Upper lobe of right lung (tissue), 1 donor: ENCODE measurements around the gene TMBIM1. TPM values are rescaled to one million over a fixed set of nuclear protein-coding genes. Genes with fewer than 3 reads are reported as not detected.

Experiments used
- ATAC-seq: fragments of 200-7000 bp; cut with Tn5 transposase; one replicate; pipeline ENCODE4 v1.9.1; 2020; ENCODE audit warnings: mild to moderate bottlenecking, moderate library complexity
- DNase-seq: peaks from one replicate; pipeline ENCODE4 v3.0.0-alpha.2; 2020
- H3K27ac ChIP-seq: fragments of 200-600 bp; one replicate; pipeline ENCODE4 v1.8.0; 2022
- H3K27me3 ChIP-seq: fragments of 200-600 bp; one replicate; pipeline ENCODE4 v1.8.0; 2022; ENCODE audit warnings: mild to moderate bottlenecking
- H3K36me3 ChIP-seq: fragments of 200-600 bp; one replicate; pipeline ENCODE4 v1.8.0; 2022
- H3K4me1 ChIP-seq: fragments of 200-600 bp; one replicate; pipeline ENCODE4 v1.8.0; 2022
- H3K4me3 ChIP-seq: fragments of 200-600 bp; one replicate; pipeline ENCODE4 v1.8.0; 2022; ENCODE audit warnings: mild to moderate bottlenecking
- H3K9me3 ChIP-seq: fragments of 200-600 bp; one replicate; pipeline ENCODE4 v1.8.0; 2022
- CTCF ChIP-seq: fragments of 200-600 bp; IDR thresholded peaks from one replicate; pipeline ENCODE4 v1.8.0; 2022; ENCODE audit warnings: antibody characterized with exemption
- intact Hi-C: fragments of 100-400 bp; cut with DNase I; formaldehyde crosslinking; loops from one replicate; pipeline ENCODE4 v1.11.0; 2022
- total RNA-seq: library from RNA; stranded (reverse); fragmentation: NEBNext Ultra II Directional; extraction: Animal tissue kit (Norgen Biotek cat#: 25700); gene quantifications from one replicate; pipeline ENCODE4 v1.2.1, GENCODE V29; 2021
- donor health status: DM: no; HTN: yes; CAD: no; lungs with severe emphysema.

TMBIM1 gene
- total RNA-seq, 1 donor from 2014 or later = 281 TPM

GRCh38 chr2:218307415-218308090, 15.2 kb upstream of the TMBIM1 start:
- intact Hi-C loops = loop anchor here (10.0 kb wide), 1 partner anchor 47 kb away; the partner anchor contains the start of gene CATIP
- Histone ChIP-seq H3K4me3 (no peak overlapping the region), H3K4me1 (no peaks in the 10 kb centered on the region), H3K36me3 (no peaks in the 10 kb centered on the region), H3K27me3 (no peaks in the 10 kb centered on the region), H3K9me3 (no peaks in the 10 kb centered on the region), H3K27ac (no peak overlapping the region)
- TF ChIP-seq CTCF = no peak
- no peak for DNase-seq
- ATAC-seq = no peak

GRCh38 chr2:218306184-218306920, 14.0 kb upstream of the TMBIM1 start:
- no peak for DNase-seq
- no peak for ATAC-seq
- no peaks in the 10 kb centered on the region for H3K27me3 ChIP-seq
- no peak overlapping the region for H3K27ac ChIP-seq
- H3K4me1 ChIP-seq = no peaks in the 10 kb centered on the region
- no peaks in the 10 kb centered on the region for H3K36me3 ChIP-seq
- no peaks in the 10 kb centered on the region for H3K9me3 ChIP-seq
- TF ChIP-seq CTCF = no peak
- H3K4me3 ChIP-seq = no peak overlapping the region
- intact Hi-C loops = loop anchor here (10.0 kb wide), 1 partner anchor 48 kb away; the partner anchor contains the start of gene CATIP

- no peaks in the 10 kb centered on the region for H3K4me1 ChIP-seq
- no peak for DNase-seq
- intact Hi-C loops = loop anchor here (10.0 kb wide), 1 partner anchor 49 kb away; the partner anchor contains the start of gene CATIP
These were observed 13.1 kb upstream of the TMBIM1 start for GRCh38 chr2:218305383-218305782.

GRCh38 chr2:218301176-218301819, 9.0 kb upstream of the TMBIM1 start:
- Histone ChIP-seq H3K36me3 (no peaks in the 10 kb centered on the region), H3K4me3 (no peak overlapping the region), H3K9me3 (no peaks in the 10 kb centered on the region), H3K4me1 (no peaks in the 10 kb centered on the region), H3K27ac (no peak overlapping the region), H3K27me3 (no peaks in the 10 kb centered on the region)
- intact Hi-C loops = loop anchor here (10.0 kb wide), 1 partner anchor 54 kb away; the partner anchor contains the start of gene CATIP
- ATAC-seq = peak; percentile 93
- TF ChIP-seq CTCF = peak; percentile 98
- peak; percentile 82 for DNase-seq

More at GRCh38 chr2:218305383-218305782, 13.1 kb upstream of the TMBIM1 start:
- no peak for TF ChIP-seq CTCF
- H3K27ac ChIP-seq = no peak overlapping the region
- ATAC-seq = no peak
- no peak overlapping the region for H3K4me3 ChIP-seq
- no peaks in the 10 kb centered on the region for H3K27me3 ChIP-seq
- no peaks in the 10 kb centered on the region for H3K9me3 ChIP-seq
- no peaks in the 10 kb centered on the region for H3K36me3 ChIP-seq

GRCh38 chr2:218300141-218300540, 7.8 kb upstream of the TMBIM1 start:
- ATAC-seq (no peak), DNase-seq (no peak)
- no peaks in the 10 kb centered on the region for H3K27me3 ChIP-seq
- no peaks in the 10 kb centered on the region for H3K36me3 ChIP-seq
- no peak overlapping the region for H3K27ac ChIP-seq
- intact Hi-C loops = loop anchor here (10.0 kb wide), 1 partner anchor 55 kb away; the partner anchor contains the start of gene CATIP
- no peaks in the 10 kb centered on the region for H3K9me3 ChIP-seq
- TF ChIP-seq CTCF = no peak
- peaks cover 5% of the 10 kb centered on the region for H3K4me1 ChIP-seq
- H3K4me3 ChIP-seq = no peak overlapping the region
